GM12892 (cell line): ENCODE results near the gene NEK6.

Source experiments
- DNase-seq: peaks from one replicate; pipeline ENCODE4 v3.0.0; 2011; ENCODE audit not compliant: insufficient read length
- FAIRE-seq: peaks from 2 replicates; lab custom pipeline; 2011; peaks lifted over from hg19 to GRCh38; lab: Jason Lieb, UNC
- POLR2A ChIP-seq: IDR thresholded peaks from 2 replicates; pipeline ENCODE4 v1.6.1; 2011; ENCODE audit warnings: low read depth, low read length, control low read depth
- POLR2AphosphoS5 ChIP-seq: IDR thresholded peaks from 2 replicates; pipeline ENCODE4 v1.6.1; 2011; ENCODE audit warnings: low read depth, low read length, control low read depth
- TAF1 ChIP-seq: IDR thresholded peaks from 2 replicates; pipeline ENCODE4 v1.6.1; 2011; ENCODE audit warnings: low read depth, mild to moderate bottlenecking, control low read depth, low read length, borderline replicate concordance

The NEK6 gene

DNA sequence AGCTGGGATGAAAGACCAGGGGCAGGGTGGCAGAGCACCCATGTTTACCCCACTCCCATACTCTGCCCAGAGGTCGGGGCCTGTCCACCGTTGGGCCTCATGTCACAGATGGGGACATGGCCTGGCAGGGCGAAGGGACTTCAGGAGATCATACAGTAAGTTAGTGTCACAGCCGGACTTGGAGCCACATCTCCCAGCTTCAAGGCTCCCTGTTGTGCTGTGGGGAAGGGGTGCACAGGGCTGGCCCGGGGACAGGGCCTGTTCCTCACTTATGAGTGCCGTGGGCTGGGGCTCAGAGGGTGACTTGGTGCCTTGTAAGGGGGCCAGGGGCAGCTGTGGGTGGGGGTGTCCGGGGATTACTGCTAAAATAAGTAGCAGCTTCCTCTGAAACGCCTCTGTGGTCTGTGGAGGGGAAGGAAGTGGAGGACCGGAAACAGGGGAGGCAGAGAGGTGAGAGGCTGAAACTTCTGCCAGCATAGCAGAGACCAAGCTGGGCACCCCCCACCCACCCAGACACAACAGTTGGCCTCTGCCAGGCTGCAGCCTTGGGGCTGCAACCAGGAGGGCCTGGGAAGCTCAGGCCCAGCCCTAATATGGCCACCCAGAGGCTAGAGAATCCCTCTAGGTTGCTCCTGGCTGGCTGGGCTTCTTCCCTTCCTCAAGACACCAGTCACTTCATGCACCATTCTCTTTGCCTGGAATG lies 41.1 kb upstream of the NEK6 start:
- peak; percentile 58 for DNase-seq
- TF ChIP-seq POLR2AphosphoS5 (peak; percentile 15; the same call in 1 of the 2 replicates), TAF1 (no peak)
- no peak for FAIRE-seq

DNA sequence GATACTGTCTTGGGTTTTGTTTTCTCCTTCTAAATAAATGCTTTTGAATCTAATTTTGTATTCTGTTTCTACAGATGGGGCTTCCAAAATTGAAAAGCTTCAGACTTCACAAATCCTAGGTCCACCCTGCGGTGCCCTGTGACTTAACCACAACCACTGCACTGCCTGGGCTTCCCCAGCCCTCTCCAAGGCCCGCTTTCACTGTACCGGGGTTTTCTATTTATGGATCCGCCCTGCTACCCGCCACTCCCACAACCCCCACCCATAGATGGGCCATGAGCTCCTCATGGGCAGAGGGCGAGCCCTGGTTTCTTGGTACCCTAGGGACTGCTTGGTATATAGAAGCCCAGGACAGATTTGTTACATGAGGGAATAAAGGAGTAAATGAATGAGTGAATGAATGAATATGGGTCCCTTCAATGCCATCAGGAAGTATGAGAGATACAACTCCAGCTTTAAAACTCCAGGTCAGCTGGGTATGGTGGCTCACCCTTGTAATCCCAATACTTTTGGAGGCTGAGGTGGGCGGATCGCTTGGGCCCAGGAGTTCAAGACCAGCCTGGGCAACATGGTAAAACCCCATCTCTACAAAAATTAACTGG lies 39.8 kb upstream of the NEK6 start:
- no peak for TF ChIP-seq POLR2AphosphoS5
- no peak for TF ChIP-seq POLR2A
- no peak for TF ChIP-seq TAF1
- no peak for DNase-seq
- FAIRE-seq, result peak; percentile 27

DNA sequence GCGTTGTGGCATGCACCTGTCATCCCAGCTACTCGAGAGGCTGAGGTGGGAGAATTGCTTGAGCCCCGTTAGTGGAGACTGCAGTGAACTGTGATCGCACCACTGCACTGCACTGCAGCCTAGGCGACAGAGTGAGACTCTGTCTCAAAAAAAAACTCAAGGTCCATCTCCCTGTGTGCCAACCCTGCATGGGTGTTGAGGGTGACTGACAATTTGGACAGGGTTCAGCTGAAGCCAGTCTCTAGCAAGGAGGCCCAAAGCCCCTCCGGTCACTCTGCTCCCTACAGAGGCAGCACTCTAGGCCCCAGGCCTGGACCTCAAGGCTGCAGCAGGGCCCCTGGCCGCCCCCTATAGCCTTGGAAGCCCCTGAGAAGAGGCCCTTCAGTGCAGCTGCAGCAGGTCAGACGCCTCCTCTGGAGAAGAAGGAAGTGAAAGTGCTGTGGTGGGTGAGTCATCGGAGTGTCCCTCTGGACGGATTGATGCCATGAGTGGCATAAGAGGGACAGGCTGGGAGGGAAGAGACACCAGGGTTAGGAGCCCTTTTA lies 39.2 kb upstream of the NEK6 start:
- DNase-seq (peak; percentile 72), FAIRE-seq (peak; percentile 78)
- no peak for TF ChIP-seq POLR2AphosphoS5
- no peak for TF ChIP-seq TAF1
- TF ChIP-seq POLR2A, result no peak; the same call in 1 of the 2 replicates

DNA sequence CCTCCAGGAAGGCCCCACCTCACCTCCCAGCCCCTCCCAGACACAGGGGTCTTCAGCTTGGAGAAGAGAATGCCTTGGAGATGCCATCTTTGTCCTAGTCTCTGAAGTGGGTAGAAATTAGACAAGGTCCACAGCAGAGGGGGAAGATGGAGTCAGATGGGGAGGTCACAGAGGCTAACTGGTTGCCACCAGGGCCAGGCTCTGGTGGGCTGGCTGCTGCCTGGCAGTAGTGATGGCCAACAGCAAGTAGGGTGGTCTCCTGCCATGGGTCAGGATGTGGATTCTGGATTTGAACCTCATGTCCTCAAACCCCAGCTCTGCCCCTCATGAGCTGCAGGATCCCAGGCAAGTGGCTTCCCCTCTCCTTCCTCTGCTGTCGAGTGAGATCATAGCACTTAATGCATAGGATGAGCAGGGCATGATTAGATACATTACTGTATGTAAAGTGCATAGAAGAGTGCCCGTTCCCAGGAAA lies 38.7 kb upstream of the NEK6 start:
- FAIRE-seq (no peak), DNase-seq (no peak)
- no peak for TF ChIP-seq POLR2AphosphoS5
- TF ChIP-seq TAF1, result no peak
- no peak for TF ChIP-seq POLR2A

DNA sequence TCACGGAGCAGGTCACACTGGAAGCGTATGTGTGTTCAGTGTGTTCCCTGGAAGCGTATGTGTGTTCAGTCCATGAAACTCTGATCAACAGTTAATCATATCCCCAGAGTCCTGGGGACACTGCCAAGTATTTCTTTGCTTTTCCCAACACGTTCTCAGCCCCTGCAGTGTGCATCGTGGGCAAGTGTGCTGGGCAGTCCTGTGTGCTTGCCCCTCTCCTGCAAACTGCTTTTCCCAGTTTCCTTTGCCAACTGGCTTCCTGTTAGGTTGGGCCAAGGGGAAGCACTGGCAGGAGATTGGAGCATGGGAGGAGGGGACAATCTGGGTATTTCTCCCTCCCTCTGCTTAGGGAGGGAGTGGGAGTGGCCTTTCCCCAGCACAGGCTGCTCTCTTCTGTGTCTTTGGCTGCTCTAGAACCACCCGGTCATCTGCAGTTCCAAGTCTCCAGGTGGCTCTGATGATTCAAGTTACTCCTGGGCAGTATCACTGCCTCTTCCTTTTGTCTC lies 36.8 kb upstream of the NEK6 start:
- FAIRE-seq, result no peak
- TF ChIP-seq TAF1, result no peak
- no peak for TF ChIP-seq POLR2AphosphoS5
- no peak for TF ChIP-seq POLR2A
- DNase-seq, result no peak

DNA sequence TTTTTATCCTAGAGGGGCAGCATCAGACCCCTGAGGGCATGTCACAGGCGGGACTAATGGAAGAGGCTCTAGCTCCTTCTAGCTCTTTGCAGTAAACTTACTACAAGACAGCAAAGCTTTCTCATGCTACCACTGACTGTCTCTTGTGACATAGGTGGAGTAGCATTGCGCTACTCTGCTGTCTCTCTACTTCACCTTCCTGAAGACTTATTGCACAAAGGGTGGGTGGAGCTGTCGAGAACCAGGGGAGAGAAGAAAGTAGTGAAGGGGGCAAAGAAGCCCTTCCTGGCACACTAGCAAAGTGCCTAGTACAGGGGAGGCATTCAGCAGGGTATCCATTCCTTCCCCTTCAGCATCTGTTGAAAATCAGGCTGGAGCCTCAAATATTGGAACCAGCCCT lies 36.1 kb upstream of the NEK6 start:
- FAIRE-seq, result no peak
- TF ChIP-seq POLR2A (no peak), TAF1 (no peak), POLR2AphosphoS5 (no peak)
- no peak for DNase-seq

DNA sequence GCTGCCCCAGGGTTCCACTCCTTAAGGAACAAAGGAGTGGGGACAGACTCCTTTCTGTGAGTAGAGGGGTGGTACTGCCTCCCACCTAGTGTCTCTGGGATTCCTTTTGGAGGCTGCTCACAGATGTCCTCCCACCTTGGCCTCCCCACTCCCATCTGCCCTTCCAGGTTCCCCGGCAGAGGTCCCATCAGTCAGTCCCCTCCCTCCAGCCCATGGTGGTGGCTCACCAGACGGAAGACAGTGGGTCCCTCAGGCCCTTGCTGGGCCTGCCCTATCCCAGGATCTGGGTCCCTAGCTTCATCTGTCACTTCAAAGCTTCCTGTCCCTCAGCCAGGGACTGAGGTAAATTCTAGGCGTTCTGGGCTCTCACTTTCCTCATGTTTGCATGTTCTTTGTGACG lies 35.6 kb upstream of the NEK6 start:
- FAIRE-seq (no peak), DNase-seq (no peak)
- no peak for TF ChIP-seq TAF1
- TF ChIP-seq POLR2A, result no peak
- no peak for TF ChIP-seq POLR2AphosphoS5

DNA sequence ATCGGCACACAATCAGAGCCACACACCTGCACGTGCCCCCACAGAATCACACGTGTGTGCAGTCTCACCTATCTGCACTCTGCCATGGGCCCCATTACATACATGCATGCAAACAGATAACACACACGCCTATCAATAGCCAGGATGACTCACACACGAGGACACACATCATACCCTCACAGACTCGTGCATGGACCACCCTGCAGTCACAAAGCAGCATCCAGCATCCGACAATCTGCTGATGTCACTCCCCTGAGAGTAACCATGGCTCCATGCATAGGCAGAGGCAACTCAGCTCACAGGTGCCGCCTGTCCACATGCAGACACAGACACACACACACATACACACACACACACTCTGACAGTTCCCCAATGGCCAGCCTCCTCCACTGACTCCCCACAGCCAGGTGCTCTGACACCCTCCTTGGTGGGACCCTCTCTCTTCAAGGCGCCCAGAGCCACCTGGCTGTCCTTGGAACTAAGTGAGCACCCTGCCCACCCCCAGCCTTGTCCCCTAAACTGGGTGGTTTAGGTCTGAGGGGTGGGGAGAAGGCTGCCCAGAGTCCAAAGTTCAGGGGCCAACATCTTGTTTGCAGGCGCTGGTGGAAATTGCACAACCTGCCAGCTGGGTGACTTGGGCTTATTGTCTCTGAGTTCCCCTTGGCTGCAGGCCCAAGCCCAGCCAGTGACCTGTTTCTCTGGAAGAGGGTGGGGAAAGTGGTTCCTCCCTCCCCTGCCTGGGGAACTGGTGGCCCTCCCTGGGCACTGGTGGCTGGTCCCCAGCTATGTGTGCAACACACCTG lies 34.6 kb upstream of the NEK6 start:
- TF ChIP-seq POLR2A (no peak), POLR2AphosphoS5 (no peak), TAF1 (no peak)
- FAIRE-seq, result no peak
- no peak for DNase-seq

DNA sequence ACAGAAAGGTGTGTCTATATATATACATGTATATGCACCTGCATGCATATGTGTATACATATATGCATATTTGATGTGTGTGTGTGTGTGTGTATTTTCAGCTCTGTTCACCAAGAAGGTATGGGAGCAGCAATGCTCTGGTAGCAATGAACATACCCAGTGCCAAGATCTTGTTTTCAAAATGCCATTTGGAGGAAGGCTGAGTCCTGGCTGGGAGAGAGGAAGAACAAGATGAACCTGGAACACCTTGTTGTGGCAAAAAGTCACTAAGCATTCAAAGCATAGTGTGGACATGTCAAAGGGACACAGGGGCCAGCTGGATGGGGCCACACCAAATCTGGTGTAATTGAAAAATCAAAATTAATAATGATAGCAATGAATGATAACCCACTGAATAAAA lies 31.8 kb upstream of the NEK6 start:
- FAIRE-seq, result no peak
- no peak for DNase-seq
- no peak for TF ChIP-seq POLR2AphosphoS5
- TF ChIP-seq POLR2A, result no peak
- no peak for TF ChIP-seq TAF1

DNA sequence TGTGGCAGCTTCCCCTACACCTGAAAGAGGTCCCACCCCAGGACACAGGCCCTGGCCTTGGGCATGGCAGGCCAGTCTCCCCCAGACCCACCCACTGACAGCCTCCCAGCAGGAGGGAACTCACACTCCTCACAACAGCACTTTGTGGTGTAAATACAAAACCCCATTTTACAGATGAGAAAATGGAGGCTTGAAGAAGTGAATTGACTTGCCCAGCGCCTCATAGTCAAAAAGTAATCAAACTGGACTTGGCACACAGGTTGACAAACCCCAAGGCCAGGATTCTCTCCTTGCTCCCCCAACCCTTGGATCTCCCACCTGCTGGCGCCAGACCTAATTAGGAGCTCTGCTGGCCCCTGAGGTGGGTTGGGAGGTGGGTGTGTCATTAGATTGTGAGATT lies 29.2 kb upstream of the NEK6 start:
- no peak for DNase-seq
- FAIRE-seq, result no peak
- no peak for TF ChIP-seq POLR2A
- TF ChIP-seq POLR2AphosphoS5, result no peak
- no peak for TF ChIP-seq TAF1
